Nephron (organoid): ENCODE data around the gene FAM13A.
"Not testable (repeated sequence)": the region's sequence is repeated elsewhere in the genome, so short reads cannot be mapped to it uniquely, and the experiment has no call there.

Experiments used
- H3K27ac Mint-ChIP-seq, 3 experiments: 2 replicates each; pipeline ENCODE4 v1.8.0; 2020; ENCODE audit warnings: mixed read lengths in 3 of 3, mild to moderate bottlenecking in 2 of 3, moderate library complexity in 1 of 3
- H3K27me3 Mint-ChIP-seq: 2 replicates; pipeline ENCODE4 v1.8.0; 2021; ENCODE audit warnings: low read depth, mild to moderate bottlenecking, moderate library complexity, mixed read lengths
- H3K36me3 Mint-ChIP-seq: 2 replicates; pipeline ENCODE4 v1.8.0; 2020; ENCODE audit warnings: low read depth, mixed read lengths
- H3K4me1 Mint-ChIP-seq: 2 replicates; pipeline ENCODE4 v1.8.0; 2020; ENCODE audit warnings: mixed read lengths
- H3K4me3 Mint-ChIP-seq, 3 experiments: 2 replicates each; pipeline ENCODE4 v1.8.0; 2020; ENCODE audit warnings: mild to moderate bottlenecking in 3 of 3, mixed read lengths in 3 of 3, moderate library complexity in 2 of 3
- H3K9me3 Mint-ChIP-seq: 2 replicates; pipeline ENCODE4 v1.8.0; 2020; ENCODE audit warnings: mixed read lengths
- CTCF ChIP-seq, 3 experiments: fragments of 200-600 bp; sonication (generic); IDR thresholded peaks; one replicate each; pipeline ENCODE4 v1.5.0; 2021; ENCODE audit warnings: antibody characterized with exemption in 3 of 3; ENCODE audit not compliant: unreplicated experiment in 3 of 3

Gene FAM13A

GRCh38 chr4:89000382-89000781 is 56.6 kb downstream of the FAM13A start:
- Mint-ChIP-seq H3K4me1 (peaks cover 22% of the 10 kb centered on the region), H3K9me3 (peaks cover 2% of the 10 kb centered on the region), H3K27me3 (peaks cover 4% of the 10 kb centered on the region), H3K36me3 (peaks cover 40% of the 10 kb centered on the region), H3K27ac (peak overlapping the region in 2 of 3 experiments; percentile 17 to 81), H3K4me3 (no peak overlapping the region)
- no peak for TF ChIP-seq CTCF (IDR thresholded peaks at IDR 0.05; ENCODE audit: unreplicated experiment in 3 of 3)

- H3K27ac Mint-ChIP-seq: no peak overlapping the region
- H3K4me3 Mint-ChIP-seq: no peak overlapping the region
- peaks cover 33% of the 10 kb centered on the region for H3K36me3 Mint-ChIP-seq
- peaks cover 4% of the 10 kb centered on the region for H3K27me3 Mint-ChIP-seq
- no peak for TF ChIP-seq CTCF (IDR thresholded peaks at IDR 0.05; ENCODE audit: unreplicated experiment in 3 of 3)
- H3K4me1 Mint-ChIP-seq: peaks cover 22% of the 10 kb centered on the region
- H3K9me3 Mint-ChIP-seq: no peaks in the 10 kb centered on the region
Observed at GRCh38 chr4:88999392-88999930, 57.5 kb downstream of the FAM13A start.

GRCh38 chr4:88998891-88999290 is 58.1 kb downstream of the FAM13A start:
- Mint-ChIP-seq H3K4me1 (peaks cover 22% of the 10 kb centered on the region), H3K4me3 (no peak overlapping the region), H3K36me3 (peaks cover 35% of the 10 kb centered on the region), H3K27ac (no peak overlapping the region), H3K9me3 (no peaks in the 10 kb centered on the region), H3K27me3 (peaks cover 4% of the 10 kb centered on the region)
- no peak for TF ChIP-seq CTCF (IDR thresholded peaks at IDR 0.05; ENCODE audit: unreplicated experiment in 3 of 3)

GRCh38 chr4:88998001-88998400 is 59.0 kb downstream of the FAM13A start:
- Mint-ChIP-seq H3K9me3 (no peaks in the 10 kb centered on the region), H3K27me3 (peaks cover 4% of the 10 kb centered on the region), H3K27ac (no peak overlapping the region), H3K36me3 (peaks cover 36% of the 10 kb centered on the region), H3K4me3 (no peak overlapping the region), H3K4me1 (peaks cover 22% of the 10 kb centered on the region)
- TF ChIP-seq CTCF (IDR thresholded peaks at IDR 0.05; ENCODE audit: unreplicated experiment in 3 of 3): no peak

- H3K4me3 Mint-ChIP-seq: no peak overlapping the region
- TF ChIP-seq CTCF (IDR thresholded peaks at IDR 0.05; ENCODE audit: unreplicated experiment in 3 of 3): no peak
- H3K27me3 Mint-ChIP-seq: no peaks in the 10 kb centered on the region
- no peak overlapping the region for H3K27ac Mint-ChIP-seq
- peaks cover 33% of the 10 kb centered on the region for H3K36me3 Mint-ChIP-seq
- peaks cover 5% of the 10 kb centered on the region for H3K4me1 Mint-ChIP-seq
- H3K9me3 Mint-ChIP-seq: no peaks in the 10 kb centered on the region
Observed at GRCh38 chr4:88995874-88996273, 61.1 kb downstream of the FAM13A start.

GRCh38 chr4:88995257-88995656 is 61.7 kb downstream of the FAM13A start:
- peaks cover 33% of the 10 kb centered on the region for H3K36me3 Mint-ChIP-seq
- not testable (repeated sequence) for H3K27me3 Mint-ChIP-seq, H3K4me1 Mint-ChIP-seq, H3K27ac Mint-ChIP-seq, H3K4me3 Mint-ChIP-seq, H3K9me3 Mint-ChIP-seq
